Stimulated activated CD8-positive, alpha-beta memory T cell treated with anti-CD3 and anti-CD28 coated beads, Interleukin-15, amount 100 ng/mL, for 24 hours (primary cell): Measurements from ENCODE around the gene RBM28.

Experiments used
- DNase-seq: peaks from one replicate; pipeline ENCODE4 v3.0.0-alpha.2; 2020; ENCODE audit warnings: low read depth

Gene RBM28

GRCh38 chr7:128370491-128370890, 26.8 kb upstream of the RBM28 start:
- no peak for DNase-seq

- no peak for DNase-seq
These were observed 23.3 kb upstream of the RBM28 start for GRCh38 chr7:128366986-128367385.

GRCh38 chr7:128366300-128366699, 22.6 kb upstream of the RBM28 start:
- DNase-seq, result no peak

GRCh38 chr7:128365432-128365831, 21.7 kb upstream of the RBM28 start:
- no peak for DNase-seq

- no peak for DNase-seq
These were observed 20.6 kb upstream of the RBM28 start for GRCh38 chr7:128364166-128364870.

- DNase-seq, result no peak
These were observed 19.6 kb upstream of the RBM28 start for GRCh38 chr7:128363261-128363721.

GRCh38 chr7:128362670-128363069, 19.0 kb upstream of the RBM28 start:
- no peak for DNase-seq

GRCh38 chr7:128361411-128362379, 18.0 kb upstream of the RBM28 start, which contains the start of gene PRRT4:
PRRT4 (minus strand) TSS chr7:128361690.
- no peak for DNase-seq

- no peak for DNase-seq
These were observed 16.6 kb upstream of the RBM28 start for GRCh38 chr7:128360359-128360678.

- DNase-seq, result no peak
These were observed 16.2 kb upstream of the RBM28 start for GRCh38 chr7:128359939-128360338.

- DNase-seq, result no peak
These were observed 15.6 kb upstream of the RBM28 start for GRCh38 chr7:128359336-128359735.

- DNase-seq, result no peak
These were observed 14.5 kb upstream of the RBM28 start for GRCh38 chr7:128358233-128358632.

GRCh38 chr7:128357217-128357613, 13.5 kb upstream of the RBM28 start:
- no peak for DNase-seq

- no peak for DNase-seq
These were observed 13.0 kb upstream of the RBM28 start for GRCh38 chr7:128356546-128357216.

GRCh38 chr7:128353610-128354009, 9.9 kb upstream of the RBM28 start:
- DNase-seq, result no peak

GRCh38 chr7:128353189-128353588, 9.5 kb upstream of the RBM28 start:
- DNase-seq, result no peak

GRCh38 chr7:128352636-128353035, 8.9 kb upstream of the RBM28 start:
- DNase-seq, result no peak

GRCh38 chr7:128352153-128352537, 8.4 kb upstream of the RBM28 start:
- DNase-seq, result no peak

GRCh38 chr7:128351296-128352152, 7.8 kb upstream of the RBM28 start:
- DNase-seq, result no peak

GRCh38 chr7:128350708-128351295, 7.1 kb upstream of the RBM28 start:
- no peak for DNase-seq

GRCh38 chr7:128349466-128349825, 5.7 kb upstream of the RBM28 start:
- DNase-seq, result no peak
